HUES48 (cell line): ENCODE measurements around the gene FAM221A.
"Not testable (repeated sequence)": the region's sequence is repeated elsewhere in the genome, so short reads cannot be mapped to it uniquely, and the experiment has no call there.

Experiments
- H3K27ac ChIP-seq: one replicate; pipeline ENCODE4 v1.7.0; 2013; ENCODE audit warnings: low read depth, low read length, inconsistent platforms
- H3K27me3 ChIP-seq: 2 replicates; pipeline ENCODE4 v1.6.1; 2013; ENCODE audit warnings: mild to moderate bottlenecking, low read length; ENCODE audit not compliant: control insufficient read depth, insufficient read depth
- H3K36me3 ChIP-seq: 2 replicates; pipeline ENCODE4 v1.6.1; 2013; ENCODE audit warnings: low read length; ENCODE audit not compliant: control insufficient read depth, insufficient read depth
- H3K4me1 ChIP-seq: 2 replicates; pipeline ENCODE4 v1.6.1; 2013; ENCODE audit warnings: mild to moderate bottlenecking, low read length; ENCODE audit not compliant: control insufficient read depth, insufficient read depth
- H3K4me3 ChIP-seq: 2 replicates; pipeline ENCODE4 v1.5.1; 2013; ENCODE audit warnings: mild to moderate bottlenecking, low read depth, low read length
- H3K9ac ChIP-seq: 2 replicates; pipeline ENCODE4 v1.6.1; 2013; ENCODE audit warnings: mild to moderate bottlenecking, low read depth, low read length, moderate library complexity
- H3K9me3 ChIP-seq: 2 replicates; pipeline ENCODE4 v1.6.1; 2013; ENCODE audit warnings: low read length; ENCODE audit not compliant: control insufficient read depth, insufficient read depth

Gene FAM221A

GRCh38 chr7:23672033-23672432 lies 8.0 kb upstream of the FAM221A start:
- Histone ChIP-seq H3K4me1 (no peaks in the 10 kb centered on the region), H3K4me3 (no peak overlapping the region), H3K27ac (no peak overlapping the region)

GRCh38 chr7:23680414-23681405 lies 711 bp downstream of the FAM221A start:
- Histone ChIP-seq H3K4me3 (peak overlapping the region; percentile 86), H3K9ac (peak overlapping the region; percentile 86), H3K4me1 (0 out of 2 replicates have a peak, but pooled peaks cover 3% of the 10 kb centered on the region), H3K36me3 (peaks cover 26% of the 10 kb centered on the region), H3K27ac (peak overlapping the region; percentile 82), H3K9me3 (no peaks in the 10 kb centered on the region), H3K27me3 (peaks cover 6% of the 10 kb centered on the region; the same call in 1 of the 2 replicates)

More at GRCh38 chr7:23672033-23672432, 8.0 kb upstream of the FAM221A start:
- Histone ChIP-seq H3K9me3 (no peaks in the 10 kb centered on the region), H3K36me3 (no peaks in the 10 kb centered on the region), H3K9ac (no peak overlapping the region), H3K27me3 (no peaks in the 10 kb centered on the region)

GRCh38 chr7:23684041-23684440 lies 4.0 kb downstream of the FAM221A start:
- H3K9ac ChIP-seq, H3K4me3 ChIP-seq: not testable (repeated sequence)

GRCh38 chr7:23685731-23686130 lies 5.7 kb downstream of the FAM221A start:
- Histone ChIP-seq H3K27ac (peak overlapping the region; percentile 6), H3K4me1 (0 out of 2 replicates have a peak, but pooled peaks cover 3% of the 10 kb centered on the region), H3K4me3 (no peak overlapping the region), H3K36me3 (peaks cover 61% of the 10 kb centered on the region), H3K9me3 (no peaks in the 10 kb centered on the region), H3K27me3 (no peaks in the 10 kb centered on the region), H3K9ac (no peak overlapping the region)

More at GRCh38 chr7:23684041-23684440, 4.0 kb downstream of the FAM221A start:
- not testable (repeated sequence) for H3K4me1 ChIP-seq, H3K9me3 ChIP-seq, H3K27me3 ChIP-seq, H3K27ac ChIP-seq
- H3K36me3 ChIP-seq = peaks cover 46% of the 10 kb centered on the region

- Histone ChIP-seq H3K9ac (no peak overlapping the region), H3K27me3 (no peaks in the 10 kb centered on the region), H3K4me1 (0 out of 2 replicates have a peak, but pooled peaks cover 3% of the 10 kb centered on the region), H3K4me3 (no peak overlapping the region), H3K27ac (no peak overlapping the region), H3K9me3 (no peaks in the 10 kb centered on the region), H3K36me3 (peaks cover 74% of the 10 kb centered on the region)
These were observed 7.0 kb downstream of the FAM221A start for GRCh38 chr7:23687011-23687410.

GRCh38 chr7:23689165-23689564 lies 9.2 kb downstream of the FAM221A start:
- no peaks in the 10 kb centered on the region for H3K4me1 ChIP-seq
- no peaks in the 10 kb centered on the region for H3K27me3 ChIP-seq
- no peak overlapping the region for H3K27ac ChIP-seq
- no peak overlapping the region for H3K4me3 ChIP-seq
- no peak overlapping the region for H3K9ac ChIP-seq
- no peaks in the 10 kb centered on the region for H3K9me3 ChIP-seq
- peaks cover 78% of the 10 kb centered on the region for H3K36me3 ChIP-seq

- no peaks in the 10 kb centered on the region for H3K27me3 ChIP-seq
- H3K36me3 ChIP-seq = peaks cover 76% of the 10 kb centered on the region
- no peak overlapping the region for H3K9ac ChIP-seq
- H3K9me3 ChIP-seq = no peaks in the 10 kb centered on the region
- H3K4me1 ChIP-seq = no peaks in the 10 kb centered on the region
- H3K27ac ChIP-seq = no peak overlapping the region
- no peak overlapping the region for H3K4me3 ChIP-seq
These were observed 11.3 kb downstream of the FAM221A start for GRCh38 chr7:23691320-23691719.

- no peak overlapping the region for H3K9ac ChIP-seq
- peaks cover 74% of the 10 kb centered on the region for H3K36me3 ChIP-seq
- H3K27me3 ChIP-seq = no peaks in the 10 kb centered on the region
- H3K4me1 ChIP-seq = no peaks in the 10 kb centered on the region
- H3K27ac ChIP-seq = no peak overlapping the region
- H3K9me3 ChIP-seq = no peaks in the 10 kb centered on the region
- no peak overlapping the region for H3K4me3 ChIP-seq
These were observed 13.2 kb downstream of the FAM221A start for GRCh38 chr7:23693224-23693623.

GRCh38 chr7:23696916-23697441 lies 17.0 kb downstream of the FAM221A start:
- peaks cover 71% of the 10 kb centered on the region for H3K36me3 ChIP-seq

GRCh38 chr7:23698822-23699221 lies 18.8 kb downstream of the FAM221A start:
- Histone ChIP-seq H3K36me3 (peaks cover 74% of the 10 kb centered on the region), H3K9me3 (no peaks in the 10 kb centered on the region), H3K9ac (no peak overlapping the region), H3K27me3 (no peaks in the 10 kb centered on the region), H3K4me3 (no peak overlapping the region), H3K27ac (no peak overlapping the region), H3K4me1 (no peaks in the 10 kb centered on the region)

More at GRCh38 chr7:23696916-23697441, 17.0 kb downstream of the FAM221A start:
- Histone ChIP-seq H3K9ac (no peak overlapping the region), H3K9me3 (no peaks in the 10 kb centered on the region), H3K27ac (no peak overlapping the region), H3K27me3 (no peaks in the 10 kb centered on the region), H3K4me1 (no peaks in the 10 kb centered on the region), H3K4me3 (no peak overlapping the region)

- Histone ChIP-seq H3K27ac (no peak overlapping the region), H3K4me1 (no peaks in the 10 kb centered on the region), H3K36me3 (peaks cover 73% of the 10 kb centered on the region), H3K9me3 (peaks cover 1% of the 10 kb centered on the region), H3K4me3 (no peak overlapping the region), H3K27me3 (no peaks in the 10 kb centered on the region), H3K9ac (no peak overlapping the region)
These were observed 20.0 kb downstream of the FAM221A start for GRCh38 chr7:23700046-23700445.
